NK-92 (cell line): ENCODE data around the gene CFAP100.

Experiments
- DNase-seq: peaks from one replicate; lab custom pipeline; 2025; ENCODE audit not compliant: unreplicated experiment; lab: John Stamatoyannopoulos, UW

Gene CFAP100

GRCh38 chr3:126419886-126420786 lies 25.4 kb downstream of the CFAP100 start:
- DNase-seq: no peak

GRCh38 chr3:126421573-126422119 lies 26.9 kb downstream of the CFAP100 start:
- DNase-seq: no peak

GRCh38 chr3:126422121-126422520 lies 27.4 kb downstream of the CFAP100 start:
- DNase-seq: no peak

- no peak for DNase-seq
Observed at GRCh38 chr3:126422571-126423091, 27.9 kb downstream of the CFAP100 start.

GRCh38 chr3:126423191-126424038 lies 28.7 kb downstream of the CFAP100 start:
- DNase-seq: no peak

GRCh38 chr3:126424039-126424717 lies 29.5 kb downstream of the CFAP100 start:
- DNase-seq: no peak

GRCh38 chr3:126424751-126425150 lies 30.0 kb downstream of the CFAP100 start:
- no peak for DNase-seq

- DNase-seq: no peak
Observed at GRCh38 chr3:126431103-126431534, 36.4 kb downstream of the CFAP100 start.

GRCh38 chr3:126432361-126433104 lies 37.8 kb downstream of the CFAP100 start:
- DNase-seq: no peak

GRCh38 chr3:126433105-126433430 lies 38.4 kb downstream of the CFAP100 start:
- DNase-seq: no peak

- DNase-seq: no peak
Observed at GRCh38 chr3:126433496-126434263, 39.0 kb downstream of the CFAP100 start.

- no peak for DNase-seq
Observed at GRCh38 chr3:126434264-126434590, 39.5 kb downstream of the CFAP100 start.

- no peak for DNase-seq
Observed at GRCh38 chr3:126434931-126435411, 40.3 kb downstream of the CFAP100 start.

GRCh38 chr3:126435456-126436315 lies 41.0 kb downstream of the CFAP100 start:
- DNase-seq: no peak

GRCh38 chr3:126436826-126437717 lies 42.4 kb downstream of the CFAP100 start:
- no peak for DNase-seq

- no peak for DNase-seq
Observed at GRCh38 chr3:126438186-126438585, 43.5 kb downstream of the CFAP100 start.

- no peak for DNase-seq
Observed at GRCh38 chr3:126438746-126439145, 44.0 kb downstream of the CFAP100 start.
